ENCODE measurements around the gene RRM2. TPM values are rescaled to one million over a fixed set of nuclear protein-coding genes. Genes with fewer than 3 reads are reported as not detected.
A peak's percentile ranks its signal among the peaks of the same experiment; 100 is the strongest.
"Not testable (repeated sequence)": the region's sequence is repeated elsewhere in the genome, so short reads cannot be mapped to it uniquely, and the experiment has no call there.

RRM2 gene
- total RNA-seq, 1 donor from 2014 or later = 2.1 TPM

DNA sequence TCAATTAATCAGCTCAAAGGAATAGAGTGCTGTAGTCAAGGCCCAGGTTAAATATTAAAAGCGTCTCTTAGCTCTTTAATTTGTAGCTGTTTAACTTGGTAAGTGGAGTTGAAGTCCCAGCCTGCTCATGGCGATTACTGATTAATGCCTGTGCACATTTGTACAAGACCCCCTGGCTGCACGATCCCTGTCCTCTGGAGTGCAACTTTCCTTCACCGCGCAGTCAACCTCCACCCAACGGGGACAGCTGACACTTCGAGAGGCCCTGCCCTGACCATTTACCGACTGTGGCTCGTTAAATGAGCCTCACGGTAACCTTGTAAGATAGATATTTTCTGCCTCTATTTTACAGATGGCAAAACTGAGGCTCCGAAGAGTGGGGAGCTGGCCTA lies 36.9 kb upstream of the RRM2 start:
- Histone ChIP-seq H3K36me3 (no peaks in the 10 kb centered on the region), H3K4me3 (no peak overlapping the region), H3K4me1 (peaks cover 11% of the 10 kb centered on the region), H3K9me3 (replicated peaks) (no peaks in the 10 kb centered on the region), H3K27ac (replicated peaks) (no peak overlapping the region), H3K27me3 (ENCODE audit: low read depth) (peaks cover 84% of the 10 kb centered on the region)
- TF ChIP-seq, protein P1, sequence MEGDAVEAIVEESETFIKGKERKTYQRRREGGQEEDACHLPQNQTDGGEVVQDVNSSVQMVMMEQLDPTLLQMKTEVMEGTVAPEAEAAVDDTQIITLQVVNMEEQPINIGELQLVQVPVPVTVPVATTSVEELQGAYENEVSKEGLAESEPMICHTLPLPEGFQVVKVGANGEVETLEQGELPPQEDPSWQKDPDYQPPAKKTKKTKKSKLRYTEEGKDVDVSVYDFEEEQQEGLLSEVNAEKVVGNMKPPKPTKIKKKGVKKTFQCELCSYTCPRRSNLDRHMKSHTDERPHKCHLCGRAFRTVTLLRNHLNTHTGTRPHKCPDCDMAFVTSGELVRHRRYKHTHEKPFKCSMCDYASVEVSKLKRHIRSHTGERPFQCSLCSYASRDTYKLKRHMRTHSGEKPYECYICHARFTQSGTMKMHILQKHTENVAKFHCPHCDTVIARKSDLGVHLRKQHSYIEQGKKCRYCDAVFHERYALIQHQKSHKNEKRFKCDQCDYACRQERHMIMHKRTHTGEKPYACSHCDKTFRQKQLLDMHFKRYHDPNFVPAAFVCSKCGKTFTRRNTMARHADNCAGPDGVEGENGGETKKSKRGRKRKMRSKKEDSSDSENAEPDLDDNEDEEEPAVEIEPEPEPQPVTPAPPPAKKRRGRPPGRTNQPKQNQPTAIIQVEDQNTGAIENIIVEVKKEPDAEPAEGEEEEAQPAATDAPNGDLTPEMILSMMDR (IDR thresholded peaks at IDR 0.05; ENCODE audit: borderline replicate concordance) = no peak
- intact Hi-C loops (cut with micrococcal nuclease) = no loop called here
- no peak for DNase-seq

GRCh38 chr2:10086950-10087349 lies 35.6 kb upstream of the RRM2 start:
- intact Hi-C loops (cut with micrococcal nuclease) = no loop called here
- Histone ChIP-seq H3K4me3 (no peak overlapping the region), H3K27me3 (ENCODE audit: low read depth) (peaks cover 84% of the 10 kb centered on the region), H3K36me3 (no peaks in the 10 kb centered on the region), H3K9me3 (replicated peaks) (no peaks in the 10 kb centered on the region), H3K4me1 (peaks cover 11% of the 10 kb centered on the region), H3K27ac (replicated peaks) (no peak overlapping the region)
- TF ChIP-seq, protein P1 (IDR thresholded peaks at IDR 0.05; ENCODE audit: borderline replicate concordance) = no peak
- DNase-seq = no peak

DNA sequence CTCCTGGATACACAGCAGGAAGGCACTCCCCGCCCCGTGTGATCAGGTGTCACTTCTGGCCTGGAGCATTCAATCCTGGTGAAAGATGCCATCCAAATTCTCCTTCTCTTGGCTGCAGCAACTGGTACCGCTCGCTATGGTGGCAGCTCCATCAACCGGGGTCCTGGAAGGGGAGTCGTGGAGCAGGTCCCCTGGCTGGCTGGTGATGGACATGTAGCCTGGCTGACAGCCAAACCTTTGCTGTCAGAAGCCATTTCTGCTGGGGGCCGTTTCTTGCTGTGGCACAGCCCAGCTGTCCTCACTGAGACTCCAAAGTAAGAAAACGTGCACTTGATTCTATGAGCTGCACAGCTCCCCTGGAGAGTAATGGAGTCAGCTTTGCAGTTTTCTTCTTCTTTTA lies 35.2 kb upstream of the RRM2 start:
- H3K27ac ChIP-seq (replicated peaks) = no peak overlapping the region
- no peaks in the 10 kb centered on the region for H3K36me3 ChIP-seq
- TF ChIP-seq, protein P1 (IDR thresholded peaks at IDR 0.05; ENCODE audit: borderline replicate concordance) = no peak
- H3K27me3 ChIP-seq (ENCODE audit: low read depth) = peaks cover 84% of the 10 kb centered on the region
- H3K4me1 ChIP-seq = peaks cover 11% of the 10 kb centered on the region
- H3K4me3 ChIP-seq = no peak overlapping the region
- intact Hi-C loops (cut with micrococcal nuclease) = no loop called here
- no peak for DNase-seq
- H3K9me3 ChIP-seq (replicated peaks) = no peaks in the 10 kb centered on the region

GRCh38 chr2:10089565-10090190 lies 32.9 kb upstream of the RRM2 start:
- no peak overlapping the region for H3K4me3 ChIP-seq
- intact Hi-C loops (cut with micrococcal nuclease) = no loop called here
- H3K27me3 ChIP-seq (ENCODE audit: low read depth) = peaks cover 86% of the 10 kb centered on the region
- no peaks in the 10 kb centered on the region for H3K9me3 ChIP-seq (replicated peaks)
- TF ChIP-seq, protein P1 (IDR thresholded peaks at IDR 0.05; ENCODE audit: borderline replicate concordance) = no peak
- H3K27ac ChIP-seq (replicated peaks) = no peak overlapping the region
- peaks cover 4% of the 10 kb centered on the region for H3K4me1 ChIP-seq
- no peaks in the 10 kb centered on the region for H3K36me3 ChIP-seq
- no peak for DNase-seq

DNA sequence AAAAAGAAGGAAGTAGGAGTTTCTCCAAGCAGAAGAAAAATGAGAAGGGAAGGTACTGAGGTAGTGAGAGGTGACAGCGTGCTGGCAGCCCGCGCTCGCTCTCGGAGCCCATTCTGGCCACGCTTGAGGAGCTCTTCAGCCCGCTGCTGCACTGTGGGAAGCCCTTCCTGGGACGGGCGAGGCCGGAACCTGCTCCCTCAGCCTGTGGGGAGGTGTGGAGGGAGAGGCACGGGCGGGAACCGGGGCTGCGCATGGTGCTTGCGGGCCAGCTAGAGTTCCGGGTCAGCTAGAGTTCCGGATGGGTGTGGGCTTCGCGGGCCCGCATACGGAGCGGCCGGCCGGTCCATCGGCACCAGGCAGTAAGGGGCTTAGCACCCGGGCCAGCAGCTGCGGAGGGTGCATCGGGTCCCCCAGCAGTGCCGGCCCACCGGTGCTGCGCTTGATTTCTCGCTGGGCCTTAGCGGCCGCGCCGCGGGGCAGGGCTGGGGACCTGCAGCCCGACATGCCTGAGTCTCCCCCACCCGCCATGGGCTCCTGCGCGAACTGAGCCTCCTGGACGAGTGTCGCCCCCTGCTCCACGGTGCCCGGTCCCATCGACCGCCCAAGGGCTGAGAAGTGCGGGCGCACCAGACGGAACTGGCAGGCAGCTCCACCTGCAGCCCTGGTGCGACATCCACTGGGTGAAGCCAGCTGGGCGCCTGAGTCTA lies 31.2 kb upstream of the RRM2 start:
- Histone ChIP-seq H3K4me3 (peak overlapping the region; percentile 55), H3K27me3 (ENCODE audit: low read depth) (peaks cover 72% of the 10 kb centered on the region), H3K4me1 (peaks cover 4% of the 10 kb centered on the region), H3K27ac (replicated peaks) (no peak overlapping the region), H3K9me3 (replicated peaks) (no peaks in the 10 kb centered on the region), H3K36me3 (no peaks in the 10 kb centered on the region)
- intact Hi-C loops (cut with micrococcal nuclease) = no loop called here
- no peak for DNase-seq
- TF ChIP-seq, protein P1 (IDR thresholded peaks at IDR 0.05; ENCODE audit: borderline replicate concordance) = no peak

DNA sequence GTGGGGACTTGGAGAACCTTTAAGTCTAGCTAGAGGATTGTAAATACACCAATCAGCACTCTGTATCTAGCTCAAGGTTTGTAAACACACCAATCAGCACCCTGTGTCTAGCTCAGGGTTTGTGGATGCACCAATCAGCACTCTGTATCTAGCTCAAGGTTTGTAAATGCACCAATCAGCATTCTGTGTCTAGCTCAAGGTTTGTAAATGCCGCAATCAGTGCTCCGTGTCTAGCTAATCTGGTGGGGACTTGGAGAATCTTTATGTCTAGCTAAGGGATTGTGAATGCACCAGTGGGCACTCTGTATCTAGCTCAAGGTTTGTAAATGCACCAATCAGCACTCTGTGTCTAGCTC lies 30.7 kb upstream of the RRM2 start:
- Histone ChIP-seq H3K4me3 (peak overlapping the region; percentile 55), H3K27me3 (ENCODE audit: low read depth) (peaks cover 72% of the 10 kb centered on the region)
- intact Hi-C loops (cut with micrococcal nuclease); H3K36me3 ChIP-seq; H3K9me3 ChIP-seq (replicated peaks); H3K4me1 ChIP-seq; H3K27ac ChIP-seq (replicated peaks); DNase-seq: not testable (repeated sequence)
